A673 (cell line): ENCODE data around the gene MKNK1. TPM values are rescaled to one million over a fixed set of nuclear protein-coding genes. Genes with fewer than 3 reads are reported as not detected.
A peak's percentile ranks its signal among the peaks of the same experiment; 100 is the strongest.

Source experiments
- BruUV-seq: library from RNA; stranded (reverse); fragments of 400-500 nt; replicated peaks from 2 replicates; lab custom pipeline; 2021; lab: Mats Ljungman, UMichigan
- CTCF ChIA-PET: fragments of 300-600 bp; sonication (Branson Sonifier 250); formaldehyde crosslinking; loops from one replicate; lab custom pipeline; 2022; ENCODE audit warnings: antibody characterized with exemption; lab: Charles Lee
- POLR2A ChIA-PET: fragments of 300-600 bp; sonication (Branson Sonifier 250); formaldehyde crosslinking; loops from one replicate; lab custom pipeline; 2022; ENCODE audit warnings: antibody characterized with exemption; ENCODE audit not compliant: low non-redundant PET; lab: Charles Lee
- DNase-seq: peaks from one replicate; pipeline ENCODE4 v3.0.0-alpha.2; 2015; ENCODE audit warnings: low spot score
- H3K27ac ChIP-seq: fragments of 200-600 bp; sonication (generic); 2 replicates; pipeline ENCODE4 v1.5.1; 2016; ENCODE audit warnings: mixed run types, low read depth, mild to moderate bottlenecking, mixed read lengths, antibody characterized with exemption, low read length; ENCODE audit not compliant: poor library complexity, severe bottlenecking
- H3K27me3 ChIP-seq: fragments of 200-600 bp; sonication (generic); replicated peaks from 2 replicates; pipeline ENCODE4 v1.6.1; 2017; ENCODE audit warnings: mixed run types, low read depth, mild to moderate bottlenecking, mixed read lengths, antibody characterized with exemption, low read length; ENCODE audit not compliant: insufficient read depth, poor library complexity
- H3K36me3 ChIP-seq: fragments of 200-600 bp; sonication (generic); 2 replicates; pipeline ENCODE4 v1.6.1; 2016; ENCODE audit warnings: mixed run types, mild to moderate bottlenecking, mixed read lengths, antibody characterized with exemption, low read length; ENCODE audit not compliant: insufficient read depth, poor library complexity, severe bottlenecking
- H3K4me1 ChIP-seq: fragments of 200-600 bp; sonication (generic); 2 replicates; pipeline ENCODE4 v1.6.1; 2017; ENCODE audit warnings: mixed run types, mild to moderate bottlenecking, mixed read lengths, antibody characterized with exemption, low read length; ENCODE audit not compliant: insufficient read depth, poor library complexity, severe bottlenecking
- H3K4me3 ChIP-seq: fragments of 200-600 bp; sonication (generic); 2 replicates; pipeline ENCODE4 v1.5.1; 2016; ENCODE audit warnings: low read depth, mixed run types, mild to moderate bottlenecking, mixed read lengths, low read length; ENCODE audit not compliant: poor library complexity, severe bottlenecking
- H3K9me3 ChIP-seq: fragments of 200-600 bp; sonication (generic); 2 replicates; pipeline ENCODE4 v1.6.1; 2016; ENCODE audit warnings: mixed run types, low read depth, mild to moderate bottlenecking, mixed read lengths, antibody characterized with exemption, low read length; ENCODE audit not compliant: poor library complexity, severe bottlenecking
- CTCF ChIP-seq: fragments of 300-800, 200-600 bp; sonication (generic); conservative IDR thresholded peaks from 2 replicates; pipeline ENCODE4 v1.5.1; 2017; ENCODE audit warnings: low read depth, mild to moderate bottlenecking, antibody characterized with exemption, low read length, moderate library complexity, mixed read lengths
- EZH2 ChIP-seq: fragments of 200-600 bp; sonication (generic); IDR thresholded peaks from 2 replicates; pipeline ENCODE4 v1.6.1; 2017; ENCODE audit warnings: borderline replicate concordance, low read depth, mild to moderate bottlenecking, mixed read lengths, antibody characterized with exemption, low read length; ENCODE audit not compliant: poor library complexity, severe bottlenecking
- intact Hi-C: fragments of 100-400 bp; cut with micrococcal nuclease; formaldehyde crosslinking; loops from one replicate; pipeline ENCODE4 v1.10.0; 2022; ENCODE audit not compliant: unreplicated experiment
- total RNA-seq: library from RNA; stranded (reverse); gene quantifications from 2 replicates; pipeline ENCODE4 v1.2.3, GENCODE V29; 2021

Gene MKNK1
- total RNA-seq, 1 experiment from 2014 or later = 22.7 TPM

- Histone ChIP-seq H3K9me3 (no peaks in the 10 kb centered on the region), H3K4me3 (no peak overlapping the region), H3K4me1 (no peaks in the 10 kb centered on the region), H3K36me3 (no peaks in the 10 kb centered on the region), H3K27ac (no peak overlapping the region), H3K27me3 (peaks cover 16% of the 10 kb centered on the region)
- TF ChIP-seq EZH2 (no peak), CTCF (no peak)
- POLR2A ChIA-PET = no interaction called here
- intact Hi-C loops = loop anchor here (5.0 kb wide), 2 partner anchors 103 to 177 kb away; no protein-coding TSS in a partner anchor
- BruUV-seq = no TSS peak
- peak; percentile 37 for DNase-seq
- CTCF ChIA-PET = interaction anchor here (0.5 to 1.1 kb wide), 2 partner anchors 24 to 98 kb away, joined by 3 read pairs; no protein-coding TSS in a partner anchor
These were observed 54.1 kb downstream of the MKNK1 start for GRCh38 chr1:46549697-46550681.

- Histone ChIP-seq H3K4me3 (no peak overlapping the region), H3K36me3 (no peaks in the 10 kb centered on the region), H3K27me3 (peaks cover 38% of the 10 kb centered on the region), H3K27ac (no peak overlapping the region), H3K4me1 (no peaks in the 10 kb centered on the region), H3K9me3 (no peaks in the 10 kb centered on the region)
- intact Hi-C loops = loop anchor here (5.0 kb wide), 2 partner anchors 100 to 180 kb away; no protein-coding TSS in a partner anchor
- ChIA-PET CTCF (interaction anchor here (0.9 to 1.1 kb wide), 4 partner anchors 18 to 105 kb away, joined by 3 to 4 read pairs (median 4); no protein-coding TSS in a partner anchor), POLR2A (no interaction called here)
- no TSS peak for BruUV-seq
- DNase-seq = peak; percentile 80
- no peak for TF ChIP-seq EZH2
- peak; percentile 74 for TF ChIP-seq CTCF
These were observed 56.3 kb downstream of the MKNK1 start for GRCh38 chr1:46547481-46548383.

GRCh38 chr1:46546210-46546609, 57.9 kb downstream of the MKNK1 start:
- Histone ChIP-seq H3K4me3 (no peak overlapping the region), H3K9me3 (no peaks in the 10 kb centered on the region), H3K36me3 (no peaks in the 10 kb centered on the region), H3K27ac (no peak overlapping the region), H3K27me3 (peaks cover 49% of the 10 kb centered on the region), H3K4me1 (no peaks in the 10 kb centered on the region)
- BruUV-seq = no TSS peak
- no peak for TF ChIP-seq CTCF
- TF ChIP-seq EZH2 = no peak
- ChIA-PET POLR2A (no interaction called here), CTCF (no interaction called here)
- DNase-seq = no peak
- intact Hi-C loops = loop anchor here (5.0 kb wide), 2 partner anchors 99 to 181 kb away; no protein-coding TSS in a partner anchor
